Endometrium (tissue), 2 donors: ENCODE data around the gene TMEM256.

Experiments
- FAIRE-seq: peaks from 2 replicates; lab custom pipeline; 2012; peaks lifted over from hg19 to GRCh38; lab: Jason Lieb, UNC
- donor health status: control.
- donor health status: control.

TMEM256 gene

GRCh38 chr17:7407485-7408251 lies 3.8 kb upstream of the TMEM256 start, which contains the start of gene NLGN2:
TSS of gene NLGN2 (plus strand) at chr17:7407845. CDS start at chr17:7408256, 411 bp downstream.
- no peak for FAIRE-seq

GRCh38 chr17:7407082-7407481 lies 3.2 kb upstream of the TMEM256 start:
- no peak for FAIRE-seq

- FAIRE-seq, result no peak
Measured at GRCh38 chr17:7406235-7406825, 2.4 kb upstream of the TMEM256 start.

GRCh38 chr17:7405350-7406234 lies 1.7 kb upstream of the TMEM256 start:
- FAIRE-seq, result no peak

- FAIRE-seq, result no peak
Measured at GRCh38 chr17:7404737-7405349, 946 bp upstream of the TMEM256 start.

GRCh38 chr17:7403727-7403976 lies 245 bp downstream of the TMEM256 start:
- FAIRE-seq, result no peak

GRCh38 chr17:7403043-7403726 lies 712 bp downstream of the TMEM256 start:
- no peak for FAIRE-seq

GRCh38 chr17:7398612-7399011 lies 5.3 kb downstream of the TMEM256 start:
- FAIRE-seq, result no peak

- no peak for FAIRE-seq
Measured at GRCh38 chr17:7396147-7396546, 7.8 kb downstream of the TMEM256 start.

- no peak for FAIRE-seq
Measured at GRCh38 chr17:7394452-7395191, 9.3 kb downstream of the TMEM256 start, which contains the start of gene PLSCR3. TSS of gene PLSCR3 (minus strand) at chr17:7394525. CDS start at chr17:7394110, 415 bp downstream.

GRCh38 chr17:7393613-7394451 lies 10.1 kb downstream of the TMEM256 start:
- FAIRE-seq, result no peak

GRCh38 chr17:7392696-7393612 lies 10.9 kb downstream of the TMEM256 start:
- no peak for FAIRE-seq

- no peak for FAIRE-seq
Measured at GRCh38 chr17:7391307-7391706, 12.6 kb downstream of the TMEM256 start.

GRCh38 chr17:7389924-7390910 lies 13.7 kb downstream of the TMEM256 start:
- no peak for FAIRE-seq

- FAIRE-seq, result no peak
Measured at GRCh38 chr17:7388856-7389255, 15.0 kb downstream of the TMEM256 start.

GRCh38 chr17:7384489-7385081 lies 19.3 kb downstream of the TMEM256 start:
- FAIRE-seq, result no peak

- no peak for FAIRE-seq
Measured at GRCh38 chr17:7383742-7384488, 20.0 kb downstream of the TMEM256 start.
